ENCODE results near the gene ARL15. TPM values are rescaled to one million over a fixed set of nuclear protein-coding genes. Genes with fewer than 3 reads are reported as not detected.

ARL15 gene
- total RNA-seq, 4 donors from 2014 or later = 36.2 to 338 (median 69.0) TPM

DNA sequence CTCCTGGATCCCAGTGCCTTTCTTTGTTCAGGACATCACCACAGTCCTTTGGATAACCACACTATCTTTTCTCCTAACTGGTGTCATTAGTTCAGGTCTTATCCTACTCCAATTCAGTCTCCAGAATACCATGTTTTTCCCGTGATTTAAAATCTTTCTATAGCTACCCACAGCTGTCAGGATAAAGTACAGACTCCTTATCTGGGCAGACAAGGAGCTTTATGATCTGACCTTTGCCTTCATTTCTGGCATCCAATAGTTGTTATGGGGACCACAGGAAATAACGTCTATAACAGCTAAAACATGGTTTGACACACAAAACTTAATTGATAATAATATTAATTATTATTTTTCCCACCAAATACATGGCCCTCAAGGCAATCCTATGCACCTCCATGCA lies 125.6 kb downstream of the ARL15 start:
- intact Hi-C loops (cut with DNase I; ENCODE audit: low total_unique reads) = no loop called here
- no peak overlapping the region for H3K4me3 ChIP-seq
- H3K27me3 ChIP-seq = no peaks in the 10 kb centered on the region
- no peaks in the 10 kb centered on the region for H3K4me1 ChIP-seq
- no peaks in the 10 kb centered on the region for H3K9me3 ChIP-seq
- H3K36me3 ChIP-seq = no peaks in the 10 kb centered on the region
- TF ChIP-seq POLR2A (IDR thresholded peaks at IDR 0.05) = no peak
- TF ChIP-seq, protein P1, sequence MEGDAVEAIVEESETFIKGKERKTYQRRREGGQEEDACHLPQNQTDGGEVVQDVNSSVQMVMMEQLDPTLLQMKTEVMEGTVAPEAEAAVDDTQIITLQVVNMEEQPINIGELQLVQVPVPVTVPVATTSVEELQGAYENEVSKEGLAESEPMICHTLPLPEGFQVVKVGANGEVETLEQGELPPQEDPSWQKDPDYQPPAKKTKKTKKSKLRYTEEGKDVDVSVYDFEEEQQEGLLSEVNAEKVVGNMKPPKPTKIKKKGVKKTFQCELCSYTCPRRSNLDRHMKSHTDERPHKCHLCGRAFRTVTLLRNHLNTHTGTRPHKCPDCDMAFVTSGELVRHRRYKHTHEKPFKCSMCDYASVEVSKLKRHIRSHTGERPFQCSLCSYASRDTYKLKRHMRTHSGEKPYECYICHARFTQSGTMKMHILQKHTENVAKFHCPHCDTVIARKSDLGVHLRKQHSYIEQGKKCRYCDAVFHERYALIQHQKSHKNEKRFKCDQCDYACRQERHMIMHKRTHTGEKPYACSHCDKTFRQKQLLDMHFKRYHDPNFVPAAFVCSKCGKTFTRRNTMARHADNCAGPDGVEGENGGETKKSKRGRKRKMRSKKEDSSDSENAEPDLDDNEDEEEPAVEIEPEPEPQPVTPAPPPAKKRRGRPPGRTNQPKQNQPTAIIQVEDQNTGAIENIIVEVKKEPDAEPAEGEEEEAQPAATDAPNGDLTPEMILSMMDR (IDR thresholded peaks at IDR 0.05) = no peak
- no peak overlapping the region for H3K27ac ChIP-seq
- DNase-seq = no peak

DNA sequence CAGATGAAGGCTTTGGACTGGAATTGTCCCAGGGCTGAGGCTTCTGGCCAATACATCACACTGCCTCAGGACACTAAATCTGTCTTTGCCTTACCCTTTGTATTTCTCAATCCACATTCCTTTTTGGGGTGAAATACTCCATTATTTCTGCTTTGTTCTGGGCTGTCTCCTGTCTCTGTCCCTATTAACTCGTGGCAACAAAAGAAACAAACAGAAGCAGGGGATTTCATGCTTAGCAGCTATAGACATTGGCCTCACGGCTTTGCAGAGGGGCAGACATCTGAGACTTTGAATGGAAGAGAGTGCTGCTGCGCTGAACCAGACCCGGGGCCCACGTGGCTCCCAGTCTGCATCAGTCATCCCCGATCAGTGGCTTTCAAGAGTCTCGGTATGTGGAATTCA lies 129.7 kb downstream of the ARL15 start:
- no peaks in the 10 kb centered on the region for H3K36me3 ChIP-seq
- no peaks in the 10 kb centered on the region for H3K9me3 ChIP-seq
- H3K4me3 ChIP-seq = no peak overlapping the region
- no peaks in the 10 kb centered on the region for H3K27me3 ChIP-seq
- peaks cover 0 to 3% of the 10 kb centered on the region in 2 donors for H3K4me1 ChIP-seq
- intact Hi-C loops (cut with DNase I; ENCODE audit: low total_unique reads) = no loop called here
- TF ChIP-seq, protein P1 (IDR thresholded peaks at IDR 0.05) = no peak
- no peak for TF ChIP-seq POLR2A (IDR thresholded peaks at IDR 0.05)
- no peak overlapping the region for H3K27ac ChIP-seq
- peak in 1 of 2 donors; percentile 18 for DNase-seq

DNA sequence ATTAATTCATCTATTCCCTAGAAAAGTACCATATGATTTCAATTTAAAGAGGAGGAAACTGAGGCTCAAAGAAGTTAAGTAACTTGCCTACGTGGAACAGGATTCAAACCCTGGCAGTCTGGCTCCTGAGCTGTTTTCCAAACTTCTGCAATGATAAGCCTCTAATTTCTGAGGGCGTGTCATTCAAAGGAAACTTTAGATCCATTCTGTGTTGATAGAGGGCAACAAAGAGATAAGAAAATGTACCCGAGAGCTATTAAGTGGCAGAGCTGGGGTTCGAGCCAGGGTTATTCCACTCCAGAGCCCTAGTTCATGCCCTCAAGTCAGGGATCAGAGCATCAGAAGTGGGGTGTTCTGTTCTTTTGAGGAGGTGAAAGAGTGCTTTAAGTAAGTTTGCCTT lies 131.4 kb downstream of the ARL15 start:
- H3K9me3 ChIP-seq = no peaks in the 10 kb centered on the region
- DNase-seq = no peak
- H3K36me3 ChIP-seq = no peaks in the 10 kb centered on the region
- H3K4me3 ChIP-seq = no peak overlapping the region
- H3K27ac ChIP-seq = no peak overlapping the region
- intact Hi-C loops (cut with DNase I; ENCODE audit: low total_unique reads) = no loop called here
- TF ChIP-seq, protein P1 (IDR thresholded peaks at IDR 0.05) = no peak
- TF ChIP-seq POLR2A (IDR thresholded peaks at IDR 0.05) = no peak
- H3K4me1 ChIP-seq = peaks cover 0 to 3% of the 10 kb centered on the region in 2 donors
- H3K27me3 ChIP-seq = no peaks in the 10 kb centered on the region

DNA sequence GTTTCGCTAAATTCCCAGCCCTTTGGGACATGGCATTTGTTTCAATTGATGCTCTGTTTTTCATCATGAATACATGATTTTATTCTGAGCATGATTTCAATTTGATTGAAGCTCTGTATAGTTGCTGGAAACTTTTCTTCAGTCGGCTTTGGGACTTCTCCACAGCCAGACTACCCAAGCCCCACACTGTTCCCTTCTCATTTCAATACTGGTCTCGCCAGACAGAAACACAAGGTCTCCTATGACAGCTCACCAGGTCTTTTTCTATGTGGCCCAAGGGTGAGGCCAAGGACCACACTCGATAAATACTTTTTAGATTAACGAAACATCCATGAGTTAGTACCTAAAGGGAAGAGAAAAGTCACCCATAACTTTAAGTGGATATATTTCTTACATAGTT lies 132.2 kb downstream of the ARL15 start:
- Histone ChIP-seq H3K27ac (no peak overlapping the region), H3K4me3 (no peak overlapping the region)
- intact Hi-C loops (cut with DNase I; ENCODE audit: low total_unique reads) = no loop called here

DNA sequence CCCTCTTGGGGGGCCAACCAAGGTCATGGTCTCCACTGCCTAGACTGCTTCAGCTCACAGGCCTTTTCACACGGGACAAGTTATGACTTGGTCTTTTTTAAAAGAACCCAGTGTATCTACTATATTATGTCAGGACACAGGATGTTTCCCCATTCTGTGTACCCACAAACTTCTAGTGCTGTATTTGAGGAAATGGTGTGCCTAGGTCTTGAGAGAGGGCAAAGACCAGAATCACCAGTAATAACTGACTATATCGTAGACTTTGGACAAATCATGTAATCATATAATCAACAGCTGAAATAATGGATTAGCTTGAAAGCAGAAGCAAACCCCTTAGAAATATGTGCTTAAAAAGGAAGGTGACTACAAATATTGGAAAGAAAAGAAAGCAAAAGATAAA lies 133.3 kb downstream of the ARL15 start:
- Histone ChIP-seq H3K4me1 (peaks cover 0 to 3% of the 10 kb centered on the region in 2 donors), H3K9me3 (no peaks in the 10 kb centered on the region), H3K36me3 (no peaks in the 10 kb centered on the region), H3K27me3 (no peaks in the 10 kb centered on the region), H3K4me3 (no peak overlapping the region), H3K27ac (no peak overlapping the region)
- DNase-seq = no peak
- no peak for TF ChIP-seq POLR2A (IDR thresholded peaks at IDR 0.05)
- TF ChIP-seq, protein P1 (IDR thresholded peaks at IDR 0.05) = no peak
- intact Hi-C loops (cut with DNase I; ENCODE audit: low total_unique reads) = no loop called here

More for the DNA sequence above, 132.2 kb downstream of the ARL15 start:
- Histone ChIP-seq H3K9me3 (no peaks in the 10 kb centered on the region), H3K27me3 (no peaks in the 10 kb centered on the region), H3K4me1 (peaks cover 0 to 3% of the 10 kb centered on the region in 2 donors), H3K36me3 (no peaks in the 10 kb centered on the region)
- DNase-seq = no peak
- TF ChIP-seq, protein P1 (IDR thresholded peaks at IDR 0.05) = no peak
- no peak for TF ChIP-seq POLR2A (IDR thresholded peaks at IDR 0.05)
